Progenitor cell of endocrine pancreas (in vitro differentiated cells): Measurements from ENCODE around the gene TEX264. TPM values are rescaled to one million over a fixed set of nuclear protein-coding genes. Genes with fewer than 3 reads are reported as not detected.
"Not testable (repeated sequence)": the region's sequence is repeated elsewhere in the genome, so short reads cannot be mapped to it uniquely, and the experiment has no call there.

Experiments
- DNase-seq: peaks from one replicate; pipeline ENCODE4 v3.0.0; 2021; ENCODE audit warnings: low spot score; ENCODE audit not compliant: unreplicated experiment
- H3K27ac Mint-ChIP-seq: 2 replicates; pipeline ENCODE4 v1.8.0; 2021; ENCODE audit warnings: mild to moderate bottlenecking, moderate library complexity, mixed read lengths
- H3K27me3 Mint-ChIP-seq: 2 replicates; pipeline ENCODE4 v1.8.0; 2021; ENCODE audit warnings: mixed read lengths
- H3K36me3 Mint-ChIP-seq: 2 replicates; pipeline ENCODE4 v1.8.0; 2022; ENCODE audit warnings: mixed read lengths; ENCODE audit not compliant: insufficient read depth
- H3K4me1 Mint-ChIP-seq: 2 replicates; pipeline ENCODE4 v1.8.0; 2021; ENCODE audit warnings: low read depth, mixed read lengths
- H3K4me3 Mint-ChIP-seq: 2 replicates; pipeline ENCODE4 v1.8.0; 2021; ENCODE audit warnings: low read depth, mild to moderate bottlenecking, moderate library complexity, mixed read lengths
- H3K9me3 Mint-ChIP-seq: 2 replicates; pipeline ENCODE4 v1.8.0; 2021; ENCODE audit warnings: low read depth, mixed read lengths
- CTCF ChIP-seq: fragments of 200-600 bp; sonication (generic); IDR thresholded peaks from one replicate; pipeline ENCODE4 v1.5.0; 2021; ENCODE audit warnings: antibody characterized with exemption, mild to moderate bottlenecking; ENCODE audit not compliant: unreplicated experiment
- total RNA-seq: library from RNA; stranded (reverse); gene quantifications from 2 replicates; pipeline ENCODE4 v1.2.1, GENCODE V29; 2021

Gene TEX264
- total RNA-seq, 1 donor from 2014 or later = 29.6 TPM

- no peak for TF ChIP-seq CTCF
- no peaks in the 10 kb centered on the region for H3K4me1 Mint-ChIP-seq
- no peaks in the 10 kb centered on the region for H3K9me3 Mint-ChIP-seq
- no peak overlapping the region for H3K4me3 Mint-ChIP-seq
- peaks cover 19% of the 10 kb centered on the region for H3K36me3 Mint-ChIP-seq
- DNase-seq = no peak
- H3K27me3 Mint-ChIP-seq = no peaks in the 10 kb centered on the region
- peak overlapping the region; percentile 78 for H3K27ac Mint-ChIP-seq
Observed at GRCh38 chr3:51637144-51637940, 33.7 kb upstream of the TEX264 start.

GRCh38 chr3:51637941-51638471, 33.0 kb upstream of the TEX264 start:
- DNase-seq = no peak
- Mint-ChIP-seq H3K4me3 (no peak overlapping the region), H3K9me3 (no peaks in the 10 kb centered on the region), H3K27me3 (no peaks in the 10 kb centered on the region), H3K27ac (peak overlapping the region; percentile 78), H3K4me1 (no peaks in the 10 kb centered on the region), H3K36me3 (peaks cover 19% of the 10 kb centered on the region)
- peak; percentile 71 for TF ChIP-seq CTCF

- peaks cover 50% of the 10 kb centered on the region for H3K36me3 Mint-ChIP-seq
- H3K9me3 Mint-ChIP-seq = no peaks in the 10 kb centered on the region
- TF ChIP-seq CTCF = peak; percentile 32
- no peak overlapping the region for H3K4me3 Mint-ChIP-seq
- no peaks in the 10 kb centered on the region for H3K27me3 Mint-ChIP-seq
- H3K4me1 Mint-ChIP-seq = no peaks in the 10 kb centered on the region
- no peak overlapping the region for H3K27ac Mint-ChIP-seq
- DNase-seq = no peak
Observed at GRCh38 chr3:51642462-51642861, 28.6 kb upstream of the TEX264 start.

GRCh38 chr3:51646091-51646490, 25.0 kb upstream of the TEX264 start:
- Mint-ChIP-seq H3K36me3 (peaks cover 75% of the 10 kb centered on the region), H3K9me3 (peaks cover 14% of the 10 kb centered on the region), H3K4me3 (no peak overlapping the region), H3K4me1 (no peaks in the 10 kb centered on the region), H3K27me3 (no peaks in the 10 kb centered on the region), H3K27ac (no peak overlapping the region)
- DNase-seq = no peak
- TF ChIP-seq CTCF = no peak

GRCh38 chr3:51652103-51652502, 18.9 kb upstream of the TEX264 start:
- Mint-ChIP-seq H3K36me3 (peaks cover 58% of the 10 kb centered on the region), H3K9me3 (peaks cover 21% of the 10 kb centered on the region)
- not testable (repeated sequence) for H3K4me1 Mint-ChIP-seq, H3K27ac Mint-ChIP-seq, H3K4me3 Mint-ChIP-seq, H3K27me3 Mint-ChIP-seq, DNase-seq

- H3K4me3 Mint-ChIP-seq, H3K4me1 Mint-ChIP-seq, H3K27ac Mint-ChIP-seq, DNase-seq, H3K27me3 Mint-ChIP-seq: not testable (repeated sequence)
- H3K9me3 Mint-ChIP-seq = peaks cover 21% of the 10 kb centered on the region
- H3K36me3 Mint-ChIP-seq = peaks cover 56% of the 10 kb centered on the region
Observed at GRCh38 chr3:51653409-51653808, 17.6 kb upstream of the TEX264 start.
